Activated T-helper 1 cell treated with anti-CD3 and anti-CD28 coated beads, Interleukin-12 subunit alpha, Interleukin-12 subunit beta, Interleukin-2, Interleukin-4 antibody, amounts not matched to agents 30 ng/mL and 10 ng/mL and 1 ng/mL, durations not matched to agents 14 hours and 24 hours and 36 hours (primary cell): ENCODE data around the gene FOXN3. TPM values are rescaled to one million over a fixed set of nuclear protein-coding genes. Genes with fewer than 3 reads are reported as not detected.
A peak's percentile ranks its signal among the peaks of the same experiment; 100 is the strongest.
"Not testable (repeated sequence)": the region's sequence is repeated elsewhere in the genome, so short reads cannot be mapped to it uniquely, and the experiment has no call there.

Experiments
- DNase-seq: peaks from one replicate; pipeline ENCODE4 v3.0.0; 2021; ENCODE audit warnings: low spot score
- H3K27ac Mint-ChIP-seq: one replicate; pipeline ENCODE4 v1.8.0; 2021; ENCODE audit warnings: mild to moderate bottlenecking, mixed read lengths
- H3K27me3 Mint-ChIP-seq: one replicate; pipeline ENCODE4 v1.8.0; 2022; ENCODE audit warnings: mild to moderate bottlenecking, moderate library complexity, mixed read lengths; ENCODE audit not compliant: insufficient read depth
- H3K36me3 Mint-ChIP-seq: one replicate; pipeline ENCODE4 v1.8.0; 2021; ENCODE audit warnings: low read depth, mixed read lengths
- H3K4me1 Mint-ChIP-seq: one replicate; pipeline ENCODE4 v1.8.0; 2021; ENCODE audit warnings: low read depth, mixed read lengths
- H3K4me3 Mint-ChIP-seq: one replicate; pipeline ENCODE4 v1.8.0; 2021; ENCODE audit warnings: mild to moderate bottlenecking, moderate library complexity, mixed read lengths
- H3K9me3 Mint-ChIP-seq: one replicate; pipeline ENCODE4 v1.8.0; 2021; ENCODE audit warnings: mixed read lengths
- intact Hi-C: fragments of 100-400 bp; cut with micrococcal nuclease; formaldehyde crosslinking; loops from one replicate; pipeline ENCODE4 v1.15.1; 2024
- total RNA-seq: library from RNA; stranded (reverse); gene quantifications from 2 replicates; pipeline ENCODE4 v1.2.3, GENCODE V29; 2022

FOXN3 gene
- total RNA-seq, 1 donor from 2014 or later, result 86.9 TPM

- Mint-ChIP-seq H3K4me3 (no peak overlapping the region), H3K9me3 (peaks cover 4% of the 10 kb centered on the region), H3K4me1 (peaks cover 10% of the 10 kb centered on the region), H3K36me3 (peaks cover 10% of the 10 kb centered on the region), H3K27me3 (peaks cover 2% of the 10 kb centered on the region), H3K27ac (no peak overlapping the region)
- intact Hi-C loops, result no loop called here
- DNase-seq, result no peak
Observed at GRCh38 chr14:89167705-89168104, 249.3 kb downstream of the FOXN3 start.

GRCh38 chr14:89166633-89167032, 250.4 kb downstream of the FOXN3 start:
- H3K27ac Mint-ChIP-seq, result no peak overlapping the region
- peaks cover 14% of the 10 kb centered on the region for H3K36me3 Mint-ChIP-seq
- no peak overlapping the region for H3K4me3 Mint-ChIP-seq
- intact Hi-C loops, result no loop called here
- peaks cover 2% of the 10 kb centered on the region for H3K27me3 Mint-ChIP-seq
- H3K4me1 Mint-ChIP-seq, result peaks cover 10% of the 10 kb centered on the region
- H3K9me3 Mint-ChIP-seq, result peaks cover 4% of the 10 kb centered on the region
- no peak for DNase-seq

GRCh38 chr14:89165189-89166181, 251.5 kb downstream of the FOXN3 start:
- Mint-ChIP-seq H3K27me3 (peaks cover 2% of the 10 kb centered on the region), H3K4me1 (peaks cover 10% of the 10 kb centered on the region), H3K27ac (no peak overlapping the region), H3K9me3 (no peaks in the 10 kb centered on the region), H3K4me3 (no peak overlapping the region), H3K36me3 (peaks cover 18% of the 10 kb centered on the region)
- intact Hi-C loops, result no loop called here
- DNase-seq, result no peak

- H3K4me3 Mint-ChIP-seq, result no peak overlapping the region
- intact Hi-C loops, result no loop called here
Observed at GRCh38 chr14:89164168-89165073, 252.6 kb downstream of the FOXN3 start.

GRCh38 chr14:89163031-89163636, 253.9 kb downstream of the FOXN3 start:
- no peak for DNase-seq
- Mint-ChIP-seq H3K27ac (no peak overlapping the region), H3K36me3 (peaks cover 19% of the 10 kb centered on the region), H3K4me1 (peaks cover 10% of the 10 kb centered on the region), H3K27me3 (peaks cover 2% of the 10 kb centered on the region), H3K4me3 (no peak overlapping the region), H3K9me3 (no peaks in the 10 kb centered on the region)
- intact Hi-C loops, result no loop called here

More at GRCh38 chr14:89164168-89165073, 252.6 kb downstream of the FOXN3 start:
- peak overlapping the region; percentile 61 for H3K27ac Mint-ChIP-seq
- H3K36me3 Mint-ChIP-seq, result peaks cover 17% of the 10 kb centered on the region
- no peak for DNase-seq
- no peaks in the 10 kb centered on the region for H3K9me3 Mint-ChIP-seq
- H3K27me3 Mint-ChIP-seq, result peaks cover 2% of the 10 kb centered on the region
- peaks cover 10% of the 10 kb centered on the region for H3K4me1 Mint-ChIP-seq

GRCh38 chr14:89162586-89162985, 254.4 kb downstream of the FOXN3 start:
- Mint-ChIP-seq H3K9me3 (no peaks in the 10 kb centered on the region), H3K4me3 (no peak overlapping the region), H3K27ac (no peak overlapping the region), H3K36me3 (peaks cover 19% of the 10 kb centered on the region), H3K27me3 (peaks cover 2% of the 10 kb centered on the region), H3K4me1 (peaks cover 10% of the 10 kb centered on the region)
- no peak for DNase-seq
- intact Hi-C loops, result no loop called here

GRCh38 chr14:89160437-89160836, 256.6 kb downstream of the FOXN3 start:
- H3K9me3 Mint-ChIP-seq, result no peaks in the 10 kb centered on the region
- H3K4me3 Mint-ChIP-seq, result no peak overlapping the region
- H3K4me1 Mint-ChIP-seq, result peaks cover 7% of the 10 kb centered on the region
- H3K36me3 Mint-ChIP-seq, result peaks cover 21% of the 10 kb centered on the region
- no peak for DNase-seq
- H3K27me3 Mint-ChIP-seq, result peaks cover 2% of the 10 kb centered on the region
- H3K27ac Mint-ChIP-seq, result no peak overlapping the region
- intact Hi-C loops, result no loop called here

- no peaks in the 10 kb centered on the region for H3K27me3 Mint-ChIP-seq
- no peaks in the 10 kb centered on the region for H3K4me1 Mint-ChIP-seq
- H3K9me3 Mint-ChIP-seq, result no peaks in the 10 kb centered on the region
- H3K36me3 Mint-ChIP-seq, result peaks cover 21% of the 10 kb centered on the region
- intact Hi-C loops, result no loop called here
- no peak overlapping the region for H3K4me3 Mint-ChIP-seq
- H3K27ac Mint-ChIP-seq, result no peak overlapping the region
- DNase-seq, result no peak
Observed at GRCh38 chr14:89158701-89159100, 258.3 kb downstream of the FOXN3 start.

- H3K9me3 Mint-ChIP-seq, intact Hi-C loops, H3K27ac Mint-ChIP-seq, H3K4me1 Mint-ChIP-seq, H3K4me3 Mint-ChIP-seq, H3K27me3 Mint-ChIP-seq, DNase-seq: not testable (repeated sequence)
- peaks cover 21% of the 10 kb centered on the region for H3K36me3 Mint-ChIP-seq
Observed at GRCh38 chr14:89158104-89158503, 258.9 kb downstream of the FOXN3 start.

GRCh38 chr14:89155491-89155890, 261.5 kb downstream of the FOXN3 start:
- no peak overlapping the region for H3K4me3 Mint-ChIP-seq
- intact Hi-C loops, result no loop called here
- H3K4me1 Mint-ChIP-seq, result no peaks in the 10 kb centered on the region
- no peak overlapping the region for H3K27ac Mint-ChIP-seq
- no peaks in the 10 kb centered on the region for H3K27me3 Mint-ChIP-seq
- peaks cover 16% of the 10 kb centered on the region for H3K9me3 Mint-ChIP-seq
- H3K36me3 Mint-ChIP-seq, result peaks cover 20% of the 10 kb centered on the region
- DNase-seq, result no peak

GRCh38 chr14:89151693-89152092, 265.3 kb downstream of the FOXN3 start:
- H3K27me3 Mint-ChIP-seq, H3K4me3 Mint-ChIP-seq, DNase-seq, H3K27ac Mint-ChIP-seq, H3K4me1 Mint-ChIP-seq, intact Hi-C loops: not testable (repeated sequence)
- H3K9me3 Mint-ChIP-seq, result peaks cover 16% of the 10 kb centered on the region
- peaks cover 12% of the 10 kb centered on the region for H3K36me3 Mint-ChIP-seq

- Mint-ChIP-seq H3K27me3 (peaks cover 8% of the 10 kb centered on the region), H3K27ac (no peak overlapping the region), H3K4me1 (no peaks in the 10 kb centered on the region), H3K4me3 (no peak overlapping the region), H3K9me3 (no peaks in the 10 kb centered on the region), H3K36me3 (no peaks in the 10 kb centered on the region)
- DNase-seq, result no peak
- intact Hi-C loops, result no loop called here
Observed at GRCh38 chr14:89146274-89146673, 270.8 kb downstream of the FOXN3 start.
